GM23338 (cell line): ENCODE results near the gene SYNE1. TPM values are rescaled to one million over a fixed set of nuclear protein-coding genes. Genes with fewer than 3 reads are reported as not detected.

Experiments
- ATAC-seq: fragments of 200-7000 bp; cut with Tn5 transposase; 3 replicates; pipeline ENCODE4 v1.9.1; 2020
- DNase-seq: peaks from one replicate; pipeline ENCODE4 v3.0.0-alpha.2; 2015; ENCODE audit warnings: low spot score
- H2AFZ ChIP-seq: fragments of 200-600 bp; sonication (generic); 2 replicates; pipeline ENCODE4 v1.8.0; 2016; ENCODE audit warnings: antibody characterized with exemption, mild to moderate bottlenecking, moderate library complexity
- H3F3A ChIP-seq: fragments of 200-600 bp; sonication (generic); replicated peaks from 2 replicates; pipeline ENCODE4 v1.8.0; 2017; ENCODE audit warnings: antibody characterized with exemption, mixed run types, low read depth
- H3K27ac ChIP-seq: fragments of 200-600 bp; sonication (generic); 2 replicates; pipeline ENCODE4 v1.6.1; 2016; ENCODE audit warnings: low read depth
- H3K27me3 ChIP-seq: fragments of 200-600 bp; sonication (generic); 2 replicates; pipeline ENCODE4 v1.8.0; 2016; ENCODE audit warnings: mild to moderate bottlenecking, mixed run types, moderate library complexity; ENCODE audit not compliant: insufficient read depth
- H3K36me3 ChIP-seq: fragments of 200-600 bp; sonication (generic); 2 replicates; pipeline ENCODE4 v1.8.0; 2016; ENCODE audit warnings: mild to moderate bottlenecking; ENCODE audit not compliant: insufficient read depth
- H3K4me1 ChIP-seq: fragments of 200-600 bp; sonication (generic); 2 replicates; pipeline ENCODE4 v1.8.0; 2016; ENCODE audit warnings: mild to moderate bottlenecking, moderate library complexity; ENCODE audit not compliant: insufficient read depth
- H3K4me2 ChIP-seq: fragments of 200-600 bp; sonication (generic); 2 replicates; pipeline ENCODE4 v1.7.1; 2017; ENCODE audit warnings: mixed run types
- H3K4me3 ChIP-seq: fragments of 200-600 bp; sonication (generic); 2 replicates; pipeline ENCODE4 v1.6.1; 2016; ENCODE audit warnings: mixed run types
- H3K79me2 ChIP-seq: fragments of 200-600 bp; sonication (generic); replicated peaks from 2 replicates; pipeline ENCODE4 v1.8.0; 2017; ENCODE audit warnings: mild to moderate bottlenecking; ENCODE audit not compliant: insufficient read depth
- H3K9me2 ChIP-seq: fragments of 200-600 bp; sonication (generic); 2 replicates; pipeline ENCODE4 v1.8.0; 2017; ENCODE audit not compliant: insufficient read depth
- H4K20me1 ChIP-seq: fragments of 200-600 bp; sonication (generic); replicated peaks from 2 replicates; pipeline ENCODE4 v1.8.0; 2017; ENCODE audit warnings: mild to moderate bottlenecking; ENCODE audit not compliant: insufficient read depth
- H3K27ac Mint-ChIP-seq: 2 replicates; pipeline ENCODE4 v1.8.0; 2020; ENCODE audit warnings: inconsistent platforms, mild to moderate bottlenecking, moderate library complexity, mixed read lengths
- H3K27me3 Mint-ChIP-seq: 3 replicates; pipeline ENCODE4 v1.8.0; 2022; ENCODE audit warnings: low read depth, mild to moderate bottlenecking, moderate library complexity, mixed read lengths, inconsistent platforms; ENCODE audit not compliant: insufficient read depth, poor library complexity
- H3K36me3 Mint-ChIP-seq: 3 replicates; pipeline ENCODE4 v1.8.0; 2021; ENCODE audit warnings: low read depth, mild to moderate bottlenecking, inconsistent platforms, moderate library complexity, mixed read lengths
- H3K4me1 Mint-ChIP-seq: 3 replicates; pipeline ENCODE4 v1.8.0; 2020; ENCODE audit warnings: mild to moderate bottlenecking, inconsistent platforms, mixed read lengths
- H3K4me3 Mint-ChIP-seq: 3 replicates; pipeline ENCODE4 v1.8.0; 2021; ENCODE audit warnings: moderate library complexity, mild to moderate bottlenecking, inconsistent platforms, mixed read lengths
- H3K9me3 Mint-ChIP-seq: 3 replicates; pipeline ENCODE4 v1.8.0; 2020; ENCODE audit warnings: moderate library complexity, mild to moderate bottlenecking, inconsistent platforms, mixed read lengths
- CREB1 ChIP-seq: fragments of 250-450 bp; sonication (Bioruptor Pico); IDR thresholded peaks from 2 replicates; pipeline ENCODE4 v1.5.0; 2020; ENCODE audit warnings: low read depth, mild to moderate bottlenecking, moderate library complexity
- EZH2 ChIP-seq: fragments of 200-600 bp; sonication (generic); IDR thresholded peaks from one replicate; pipeline ENCODE4 v1.8.0; 2017; ENCODE audit warnings: antibody characterized with exemption, mild to moderate bottlenecking, low read depth; ENCODE audit not compliant: unreplicated experiment
- EZH2phosphoT487 ChIP-seq: fragments of 200-600 bp; sonication (generic); IDR thresholded peaks from one replicate; pipeline ENCODE4 v1.8.1; 2018; ENCODE audit warnings: antibody characterized with exemption; ENCODE audit not compliant: unreplicated experiment
- JUNB ChIP-seq: IDR thresholded peaks from one replicate; pipeline ENCODE4 v1.6.1; 2016; ENCODE audit warnings: antibody characterized with exemption; ENCODE audit not compliant: unreplicated experiment
- NANOG ChIP-seq: IDR thresholded peaks from 2 replicates; pipeline ENCODE4 v1.6.1; 2016; ENCODE audit warnings: antibody characterized with exemption, borderline replicate concordance
- POLR2AphosphoS5 ChIP-seq: IDR thresholded peaks from 2 replicates; pipeline ENCODE4 v1.6.1; 2016; ENCODE audit warnings: antibody characterized with exemption, low read depth
- STAT1 ChIP-seq: IDR thresholded peaks from one replicate; pipeline ENCODE4 v1.6.1; 2016; ENCODE audit warnings: antibody characterized with exemption; ENCODE audit not compliant: unreplicated experiment
- ZNF114 ChIP-seq: fragments of 250-450 bp; sonication (Bioruptor Pico); IDR thresholded peaks from 2 replicates; pipeline ENCODE4 v1.5.0; 2020; ENCODE audit warnings: mild to moderate bottlenecking, moderate library complexity
- ZNF331 ChIP-seq: fragments of 250-450 bp; sonication (Bioruptor Pico); IDR thresholded peaks from 2 replicates; pipeline ENCODE4 v1.5.0; 2020; ENCODE audit warnings: low read depth, mild to moderate bottlenecking, moderate library complexity
- polyA plus RNA-seq: library from polyadenylated mRNA; unstranded; fragments of >200 nt; fragmentation: Nextera tagmentation; extraction: Ambion mirVana; gene quantifications from 2 replicates; pipeline ENCODE4 v1.2.1, GENCODE V29; 2016
- total RNA-seq: library from RNA; depleted of rRNA; stranded (reverse); fragments of >200 nt; shearing (Covaris generic); gene quantifications from 2 replicates; pipeline ENCODE4 v1.2.3, GENCODE V29; 2014
- TF ChIP-seq, protein P1 (sequence below): IDR thresholded peaks from one replicate; pipeline ENCODE4 v1.6.1; 2018; ENCODE audit warnings: antibody characterized with exemption; ENCODE audit not compliant: unreplicated experiment
- TF ChIP-seq, protein P2 (sequence below), 2 experiments: fragments of 200-600 bp in 1 of 2; sonication (generic) in 1 of 2; conservative IDR thresholded peaks; 2 replicates each; pipeline versions ENCODE4 v1.5.1 to v1.6.1; 2016 to 2017; ENCODE audit warnings: antibody characterized with exemption in 2 of 2, low read depth in 2 of 2, mild to moderate bottlenecking in 2 of 2, moderate library complexity in 1 of 2
- TF ChIP-seq, protein P3 (sequence below): IDR thresholded peaks from 2 replicates; pipeline ENCODE4 v1.6.1; 2016; ENCODE audit warnings: antibody characterized with exemption

SYNE1 gene
- total and polyA plus RNA-seq, 2 experiments from 2014 or later: 3.9 to 13.6 TPM

DNA sequence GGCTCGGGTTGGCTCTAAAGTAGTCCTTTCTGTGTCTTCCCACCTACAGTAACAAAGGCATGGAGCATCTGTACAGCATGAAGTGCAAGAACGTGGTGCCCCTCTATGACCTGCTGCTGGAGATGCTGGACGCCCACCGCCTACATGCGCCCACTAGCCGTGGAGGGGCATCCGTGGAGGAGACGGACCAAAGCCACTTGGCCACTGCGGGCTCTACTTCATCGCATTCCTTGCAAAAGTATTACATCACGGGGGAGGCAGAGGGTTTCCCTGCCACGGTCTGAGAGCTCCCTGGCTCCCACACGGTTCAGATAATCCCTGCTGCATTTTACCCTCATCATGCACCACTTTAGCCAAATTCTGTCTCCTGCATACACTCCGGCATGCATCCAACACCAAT is 538.5 kb downstream of the SYNE1 start:
- no peak overlapping the region for H3K27ac Mint-ChIP-seq
- no peaks in the 10 kb centered on the region for H3K79me2 ChIP-seq
- no peak for TF ChIP-seq ZNF331
- TF ChIP-seq, protein P1, sequence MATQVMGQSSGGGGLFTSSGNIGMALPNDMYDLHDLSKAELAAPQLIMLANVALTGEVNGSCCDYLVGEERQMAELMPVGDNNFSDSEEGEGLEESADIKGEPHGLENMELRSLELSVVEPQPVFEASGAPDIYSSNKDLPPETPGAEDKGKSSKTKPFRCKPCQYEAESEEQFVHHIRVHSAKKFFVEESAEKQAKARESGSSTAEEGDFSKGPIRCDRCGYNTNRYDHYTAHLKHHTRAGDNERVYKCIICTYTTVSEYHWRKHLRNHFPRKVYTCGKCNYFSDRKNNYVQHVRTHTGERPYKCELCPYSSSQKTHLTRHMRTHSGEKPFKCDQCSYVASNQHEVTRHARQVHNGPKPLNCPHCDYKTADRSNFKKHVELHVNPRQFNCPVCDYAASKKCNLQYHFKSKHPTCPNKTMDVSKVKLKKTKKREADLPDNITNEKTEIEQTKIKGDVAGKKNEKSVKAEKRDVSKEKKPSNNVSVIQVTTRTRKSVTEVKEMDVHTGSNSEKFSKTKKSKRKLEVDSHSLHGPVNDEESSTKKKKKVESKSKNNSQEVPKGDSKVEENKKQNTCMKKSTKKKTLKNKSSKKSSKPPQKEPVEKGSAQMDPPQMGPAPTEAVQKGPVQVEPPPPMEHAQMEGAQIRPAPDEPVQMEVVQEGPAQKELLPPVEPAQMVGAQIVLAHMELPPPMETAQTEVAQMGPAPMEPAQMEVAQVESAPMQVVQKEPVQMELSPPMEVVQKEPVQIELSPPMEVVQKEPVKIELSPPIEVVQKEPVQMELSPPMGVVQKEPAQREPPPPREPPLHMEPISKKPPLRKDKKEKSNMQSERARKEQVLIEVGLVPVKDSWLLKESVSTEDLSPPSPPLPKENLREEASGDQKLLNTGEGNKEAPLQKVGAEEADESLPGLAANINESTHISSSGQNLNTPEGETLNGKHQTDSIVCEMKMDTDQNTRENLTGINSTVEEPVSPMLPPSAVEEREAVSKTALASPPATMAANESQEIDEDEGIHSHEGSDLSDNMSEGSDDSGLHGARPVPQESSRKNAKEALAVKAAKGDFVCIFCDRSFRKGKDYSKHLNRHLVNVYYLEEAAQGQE: no peak
- TF ChIP-seq CREB1: no peak
- TF ChIP-seq NANOG: no peak
- TF ChIP-seq, protein P2, sequence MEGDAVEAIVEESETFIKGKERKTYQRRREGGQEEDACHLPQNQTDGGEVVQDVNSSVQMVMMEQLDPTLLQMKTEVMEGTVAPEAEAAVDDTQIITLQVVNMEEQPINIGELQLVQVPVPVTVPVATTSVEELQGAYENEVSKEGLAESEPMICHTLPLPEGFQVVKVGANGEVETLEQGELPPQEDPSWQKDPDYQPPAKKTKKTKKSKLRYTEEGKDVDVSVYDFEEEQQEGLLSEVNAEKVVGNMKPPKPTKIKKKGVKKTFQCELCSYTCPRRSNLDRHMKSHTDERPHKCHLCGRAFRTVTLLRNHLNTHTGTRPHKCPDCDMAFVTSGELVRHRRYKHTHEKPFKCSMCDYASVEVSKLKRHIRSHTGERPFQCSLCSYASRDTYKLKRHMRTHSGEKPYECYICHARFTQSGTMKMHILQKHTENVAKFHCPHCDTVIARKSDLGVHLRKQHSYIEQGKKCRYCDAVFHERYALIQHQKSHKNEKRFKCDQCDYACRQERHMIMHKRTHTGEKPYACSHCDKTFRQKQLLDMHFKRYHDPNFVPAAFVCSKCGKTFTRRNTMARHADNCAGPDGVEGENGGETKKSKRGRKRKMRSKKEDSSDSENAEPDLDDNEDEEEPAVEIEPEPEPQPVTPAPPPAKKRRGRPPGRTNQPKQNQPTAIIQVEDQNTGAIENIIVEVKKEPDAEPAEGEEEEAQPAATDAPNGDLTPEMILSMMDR (conservative IDR thresholded peaks at IDR 0.05; ENCODE audit: low read depth in 2 of 2): no peak
- TF ChIP-seq JUNB: no peak
- no peak for TF ChIP-seq EZH2phosphoT487
- no peak for TF ChIP-seq POLR2AphosphoS5
- TF ChIP-seq ZNF114 (CRISPR knock-in tag): no peak
- no peak for TF ChIP-seq EZH2
- TF ChIP-seq STAT1: no peak
- TF ChIP-seq, protein P3, sequence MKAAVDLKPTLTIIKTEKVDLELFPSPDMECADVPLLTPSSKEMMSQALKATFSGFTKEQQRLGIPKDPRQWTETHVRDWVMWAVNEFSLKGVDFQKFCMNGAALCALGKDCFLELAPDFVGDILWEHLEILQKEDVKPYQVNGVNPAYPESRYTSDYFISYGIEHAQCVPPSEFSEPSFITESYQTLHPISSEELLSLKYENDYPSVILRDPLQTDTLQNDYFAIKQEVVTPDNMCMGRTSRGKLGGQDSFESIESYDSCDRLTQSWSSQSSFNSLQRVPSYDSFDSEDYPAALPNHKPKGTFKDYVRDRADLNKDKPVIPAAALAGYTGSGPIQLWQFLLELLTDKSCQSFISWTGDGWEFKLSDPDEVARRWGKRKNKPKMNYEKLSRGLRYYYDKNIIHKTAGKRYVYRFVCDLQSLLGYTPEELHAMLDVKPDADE: no peak
- H3K4me2 ChIP-seq: no peak overlapping the region
- no peak for ATAC-seq
- no peaks in the 10 kb centered on the region for H3K27me3 ChIP-seq
- no peaks in the 10 kb centered on the region for H3K36me3 Mint-ChIP-seq
- H3K4me1 Mint-ChIP-seq: peaks cover 8% of the 10 kb centered on the region
- no peak for DNase-seq
- H3K36me3 ChIP-seq: no peaks in the 10 kb centered on the region
- no peak overlapping the region for H2AFZ ChIP-seq
- peaks cover 8% of the 10 kb centered on the region for H3K9me2 ChIP-seq
- no peak overlapping the region for H3K4me3 Mint-ChIP-seq
- H4K20me1 ChIP-seq: no peaks in the 10 kb centered on the region
- no peak overlapping the region for H3K27ac ChIP-seq
- no peaks in the 10 kb centered on the region for H3K9me3 Mint-ChIP-seq
- no peak overlapping the region for H3K4me3 ChIP-seq
- H3F3A ChIP-seq: no peaks in the 10 kb centered on the region
- H3K27me3 Mint-ChIP-seq: no peaks in the 10 kb centered on the region
- no peaks in the 10 kb centered on the region for H3K4me1 ChIP-seq
